Tracheal epithelial cell (primary cell): Measurements from ENCODE around the gene SUPT4H1. TPM values are rescaled to one million over a fixed set of nuclear protein-coding genes. Genes with fewer than 3 reads are reported as not detected.

Experiments
- total RNA-seq: library from RNA; depleted of rRNA; stranded (reverse); fragments of >200 nt; gene quantifications from 2 replicates; pipeline ENCODE4 v1.2.1, GENCODE V29; 2014

SUPT4H1 gene
- 37.5 and 41.7 TPM in 2 replicates for total RNA-seq

GRCh38 chr17:58351831-58352595 is at the start of gene SUPT4H1:
Gene SUPT4H1 (minus strand): TSS chr17:58352201. CDS start chr17:58352135, 66 bp downstream.

GRCh38 chr17:58328195-58329034 is 23.6 kb downstream of the SUPT4H1 start, which contains the start of gene TSPOAP1:
Gene TSPOAP1 (minus strand): TSS chr17:58328795. CDS start chr17:58327920, 875 bp downstream.

Other genes with a start within 250 kb of the SUPT4H1 start
- gene OR4D1, start 203.8 kb downstream of the SUPT4H1 start, total RNA-seq: not detected in 2 replicates
- under 0.01 TPM in 1 of 2 replicates, not detected in the other for gene OR4D2, start 185.2 kb downstream of the SUPT4H1 start, total RNA-seq
- gene EPX, start 159.5 kb downstream of the SUPT4H1 start, total RNA-seq: not detected in 2 replicates
- gene MKS1, start 132.9 kb downstream of the SUPT4H1 start, total RNA-seq: 8.9 and 9.4 TPM in 2 replicates
- 0.21 TPM in 1 of 2 replicates, not detected in the other for gene LPO, start 113.6 kb downstream of the SUPT4H1 start, total RNA-seq
- not detected in 2 replicates for gene MPO, start 71.3 kb downstream of the SUPT4H1 start, total RNA-seq
- 0.48 and 1.3 TPM in 2 replicates for gene TSPOAP1, start 23.4 kb downstream of the SUPT4H1 start, total RNA-seq
- 4.6 and 6.0 TPM in 2 replicates for gene RNF43, start 65.3 kb upstream of the SUPT4H1 start, total RNA-seq
- under 0.01 TPM in 1 of 2 replicates, not detected in the other for gene HSF5, start 136.2 kb upstream of the SUPT4H1 start, total RNA-seq
- 50.6 and 65.2 TPM in 2 replicates for gene MTMR4, start 162.4 kb upstream of the SUPT4H1 start, total RNA-seq